HEK293T (cell line): ENCODE measurements around the gene PIK3R3.

ENCODE experiments used
- BHLHE40 ChIP-seq: fragments of 450-650 bp; IDR thresholded peaks from 2 replicates; pipeline ENCODE4 v1.6.1; 2016; ENCODE audit warnings: mild to moderate bottlenecking, moderate library complexity, borderline replicate concordance
- FOXK2 ChIP-seq: fragments of 450-650 bp; IDR thresholded peaks from 2 replicates; pipeline ENCODE4 v1.6.1; 2016; ENCODE audit warnings: mild to moderate bottlenecking
- FOXM1 ChIP-seq: fragments of 450-650 bp; IDR thresholded peaks from 2 replicates; pipeline ENCODE4 v1.6.1; 2017; ENCODE audit warnings: mild to moderate bottlenecking, borderline replicate concordance
- HDGF ChIP-seq: fragments of 450-650 bp; IDR thresholded peaks from 2 replicates; pipeline ENCODE4 v1.6.1; 2017; ENCODE audit warnings: antibody characterized with exemption, borderline replicate concordance
- L3MBTL2 ChIP-seq: fragments of 450-650 bp; conservative IDR thresholded peaks from 2 replicates; pipeline ENCODE4 v1.6.1; 2016; ENCODE audit warnings: mild to moderate bottlenecking
- NFRKB ChIP-seq: fragments of 450-650 bp; IDR thresholded peaks from 2 replicates; pipeline ENCODE4 v1.6.1; 2016; ENCODE audit warnings: mild to moderate bottlenecking, moderate library complexity
- PKNOX1 ChIP-seq: fragments of 450-650 bp; IDR thresholded peaks from 2 replicates; pipeline ENCODE4 v1.6.1; 2016
- SP1 ChIP-seq: fragments of 450-650 bp; IDR thresholded peaks from 2 replicates; pipeline ENCODE4 v1.6.1; 2017
- SUZ12 ChIP-seq: fragments of 450-650 bp; IDR thresholded peaks from 2 replicates; pipeline ENCODE4 v1.6.1; 2016; ENCODE audit warnings: mild to moderate bottlenecking
- TARDBP ChIP-seq: fragments of 450-650 bp; IDR thresholded peaks from 2 replicates; pipeline ENCODE4 v1.6.1; 2016
- ZNF384 ChIP-seq: fragments of 450-650 bp; IDR thresholded peaks from 2 replicates; pipeline ENCODE4 v1.6.1; 2016

- TF ChIP-seq FOXK2 (no peak), PKNOX1 (no peak), NFRKB (no peak), FOXM1 (no peak), SP1 (no peak), HDGF (no peak), ZNF384 (no peak), TARDBP (no peak), SUZ12 (no peak), BHLHE40 (no peak), L3MBTL2 (no peak)
Observed at GRCh38 chr1:46159516-46159915, 27.1 kb upstream of the PIK3R3 start.
